Measurements from ENCODE around the gene SYT9.

SYT9 gene

GRCh38 chr11:7219491-7219890 lies 32.2 kb upstream of the SYT9 start:
- ChIA-PET POLR2A (no interaction called here), CTCF (interaction anchor here (0.6 kb wide), 1 partner anchor 478 kb away, joined by 3 read pairs; no protein-coding TSS in a partner anchor)
- TF ChIP-seq, protein P1, sequence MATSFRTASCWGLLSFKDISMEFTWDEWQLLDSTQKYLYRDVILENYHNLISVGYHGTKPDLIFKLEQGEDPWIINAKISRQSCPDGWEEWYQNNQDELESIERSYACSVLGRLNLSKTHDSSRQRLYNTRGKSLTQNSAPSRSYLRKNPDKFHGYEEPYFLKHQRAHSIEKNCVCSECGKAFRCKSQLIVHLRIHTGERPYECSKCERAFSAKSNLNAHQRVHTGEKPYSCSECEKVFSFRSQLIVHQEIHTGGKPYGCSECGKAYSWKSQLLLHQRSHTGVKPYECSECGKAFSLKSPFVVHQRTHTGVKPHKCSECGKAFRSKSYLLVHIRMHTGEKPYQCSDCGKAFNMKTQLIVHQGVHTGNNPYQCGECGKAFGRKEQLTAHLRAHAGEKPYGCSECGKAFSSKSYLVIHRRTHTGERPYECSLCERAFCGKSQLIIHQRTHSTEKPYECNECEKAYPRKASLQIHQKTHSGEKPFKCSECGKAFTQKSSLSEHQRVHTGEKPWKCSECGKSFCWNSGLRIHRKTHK (tag by site-specific recombination; IDR thresholded peaks at IDR 0.05), result no peak
- TF ChIP-seq TCF7L2 (IDR thresholded peaks at IDR 0.05; ENCODE audit: borderline replicate concordance, low read depth, low read length), result no peak
- TF ChIP-seq ZFP37 (tag by site-specific recombination; IDR thresholded peaks at IDR 0.05), result no peak
- no peak for TF ChIP-seq KLF1 (tag by site-specific recombination; IDR thresholded peaks at IDR 0.05)
- H3K4me3 ChIP-seq (ENCODE audit: low read depth, low read length), result no peak overlapping the region
- no peaks in the 10 kb centered on the region for H3K36me3 ChIP-seq (ENCODE audit: control insufficient read depth in 2 of 2, insufficient read depth in 1 of 2, low read length in 2 of 2)
- H3K27ac ChIP-seq (ENCODE audit: extremely low read depth, low read depth, low read length), result no peak overlapping the region
- no peaks in the 10 kb centered on the region for H3K9me3 ChIP-seq (ENCODE audit: control insufficient read depth, insufficient read depth, low read depth, low read length)
- no peaks in the 10 kb centered on the region for H3K4me1 ChIP-seq (ENCODE audit: control insufficient read depth, insufficient read depth, low read length)

GRCh38 chr11:7220636-7221035 lies 31.1 kb upstream of the SYT9 start:
- no peaks in the 10 kb centered on the region for H3K36me3 ChIP-seq (ENCODE audit: control insufficient read depth in 2 of 2, insufficient read depth in 1 of 2, low read length in 2 of 2)
- H3K27ac ChIP-seq (ENCODE audit: extremely low read depth, low read depth, low read length), result no peak overlapping the region
- no peaks in the 10 kb centered on the region for H3K4me1 ChIP-seq (ENCODE audit: control insufficient read depth, insufficient read depth, low read length)
- POLR2A ChIA-PET, result no interaction called here
- TF ChIP-seq ZNF561 (tag by site-specific recombination; IDR thresholded peaks at IDR 0.05; ENCODE audit: borderline replicate concordance), result no peak
- TF ChIP-seq ZNF416 (tag by site-specific recombination; IDR thresholded peaks at IDR 0.05), result no peak
- no peak for TF ChIP-seq ZNF202 (tag by site-specific recombination; IDR thresholded peaks at IDR 0.05; ENCODE audit: borderline replicate concordance)
- no peak for TF ChIP-seq ZEB2 (tag by site-specific recombination; IDR thresholded peaks at IDR 0.05)
- TF ChIP-seq ZNF658 (tag by site-specific recombination; IDR thresholded peaks at IDR 0.05), result no peak
- no peak for TF ChIP-seq ZNF366 (tag by site-specific recombination; conservative IDR thresholded peaks at IDR 0.05)
- TF ChIP-seq GLIS2 (tag by site-specific recombination; IDR thresholded peaks at IDR 0.05), result no peak
- no peak for TF ChIP-seq ZBTB20 (tag by site-specific recombination; IDR thresholded peaks at IDR 0.05)
- no peak for TF ChIP-seq ZNF174 (tag by site-specific recombination; IDR thresholded peaks at IDR 0.05)
- no peak for TF ChIP-seq ZNF747 (tag by site-specific recombination; IDR thresholded peaks at IDR 0.05)
- no peaks in the 10 kb centered on the region for H3K9me3 ChIP-seq (ENCODE audit: control insufficient read depth, insufficient read depth, low read depth, low read length)
- CTCF ChIA-PET, result no interaction called here
- H3K4me3 ChIP-seq (ENCODE audit: low read depth, low read length), result no peak overlapping the region

DNA sequence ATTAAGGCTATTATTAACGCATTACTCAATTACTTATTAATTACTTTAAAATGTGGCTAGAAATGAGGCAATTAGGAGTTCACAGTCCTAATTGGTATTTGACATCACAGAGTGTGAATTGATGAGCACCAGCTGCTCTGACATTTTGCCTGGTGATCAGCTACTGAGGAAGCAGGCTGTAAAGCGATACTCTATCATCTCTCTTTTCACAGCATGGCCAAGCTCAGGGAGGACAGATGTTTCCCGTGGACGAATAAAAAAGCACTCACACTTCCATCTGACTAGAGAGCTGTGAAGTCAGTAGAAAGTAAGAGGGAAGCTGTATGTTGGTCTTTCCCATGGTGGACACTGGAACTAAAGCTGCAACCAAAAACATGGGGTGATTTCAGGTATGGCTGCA lies 29.1 kb upstream of the SYT9 start:
- ChIA-PET POLR2A (no interaction called here), CTCF (interaction anchor here (0.6 to 1.6 kb wide), 2 partner anchors 55 to 365 kb away, joined by 3 to 5 read pairs; no protein-coding TSS in a partner anchor)
- H3K4me3 ChIP-seq (ENCODE audit: low read depth, low read length), result no peak overlapping the region
- no peak overlapping the region for H3K27ac ChIP-seq (ENCODE audit: extremely low read depth, low read depth, low read length)
- H3K4me1 ChIP-seq (ENCODE audit: control insufficient read depth, insufficient read depth, low read length), result no peaks in the 10 kb centered on the region
- no peak for TF ChIP-seq ZFHX2 (tag by site-specific recombination; conservative IDR thresholded peaks at IDR 0.05)
- TF ChIP-seq ZBTB10 (tag by site-specific recombination; IDR thresholded peaks at IDR 0.05), result no peak
- TF ChIP-seq SP2 (tag by site-specific recombination; IDR thresholded peaks at IDR 0.05), result no peak
- TF ChIP-seq ZNF202 (tag by site-specific recombination; IDR thresholded peaks at IDR 0.05; ENCODE audit: borderline replicate concordance), result no peak
- TF ChIP-seq BCL11A (tag by site-specific recombination; IDR thresholded peaks at IDR 0.05; ENCODE audit: low read depth), result no peak
- no peak for TF ChIP-seq TCF7L2 (IDR thresholded peaks at IDR 0.05; ENCODE audit: borderline replicate concordance, low read depth, low read length)
- no peak for TF ChIP-seq ZNF175 (tag by site-specific recombination; IDR thresholded peaks at IDR 0.05)
- TF ChIP-seq, protein P2, sequence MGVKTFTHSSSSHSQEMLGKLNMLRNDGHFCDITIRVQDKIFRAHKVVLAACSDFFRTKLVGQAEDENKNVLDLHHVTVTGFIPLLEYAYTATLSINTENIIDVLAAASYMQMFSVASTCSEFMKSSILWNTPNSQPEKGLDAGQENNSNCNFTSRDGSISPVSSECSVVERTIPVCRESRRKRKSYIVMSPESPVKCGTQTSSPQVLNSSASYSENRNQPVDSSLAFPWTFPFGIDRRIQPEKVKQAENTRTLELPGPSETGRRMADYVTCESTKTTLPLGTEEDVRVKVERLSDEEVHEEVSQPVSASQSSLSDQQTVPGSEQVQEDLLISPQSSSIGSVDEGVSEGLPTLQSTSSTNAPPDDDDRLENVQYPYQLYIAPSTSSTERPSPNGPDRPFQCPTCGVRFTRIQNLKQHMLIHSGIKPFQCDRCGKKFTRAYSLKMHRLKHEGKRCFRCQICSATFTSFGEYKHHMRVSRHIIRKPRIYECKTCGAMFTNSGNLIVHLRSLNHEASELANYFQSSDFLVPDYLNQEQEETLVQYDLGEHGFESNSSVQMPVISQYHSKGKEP (tag by site-specific recombination; IDR thresholded peaks at IDR 0.05), result no peak
- TF ChIP-seq ZNF558 (tag by site-specific recombination; IDR thresholded peaks at IDR 0.05), result no peak
- no peak for TF ChIP-seq HOXA7 (CRISPR knock-in tag; IDR thresholded peaks at IDR 0.05; ENCODE audit: borderline replicate concordance)
- no peak for TF ChIP-seq ZNF792 (tag by site-specific recombination; IDR thresholded peaks at IDR 0.05)
- no peak for TF ChIP-seq SP3 (tag by site-specific recombination; IDR thresholded peaks at IDR 0.05)
- no peak for TF ChIP-seq ZNF623 (tag by site-specific recombination; IDR thresholded peaks at IDR 0.05)
- TF ChIP-seq ZNF112 (tag by site-specific recombination; IDR thresholded peaks at IDR 0.05), result no peak
- TF ChIP-seq ZNF16 (tag by site-specific recombination; IDR thresholded peaks at IDR 0.05; ENCODE audit: low read depth), result no peak
- no peak for TF ChIP-seq ZNF560 (tag by site-specific recombination; IDR thresholded peaks at IDR 0.05; ENCODE audit: borderline replicate concordance)
- TF ChIP-seq OSR2 (tag by site-specific recombination; IDR thresholded peaks at IDR 0.05), result no peak; the same call in 1 of the 2 replicates
- H3K9me3 ChIP-seq (ENCODE audit: control insufficient read depth, insufficient read depth, low read depth, low read length), result no peaks in the 10 kb centered on the region
- H3K36me3 ChIP-seq (ENCODE audit: control insufficient read depth in 2 of 2, insufficient read depth in 1 of 2, low read length in 2 of 2), result no peaks in the 10 kb centered on the region
